H9 (cell line): Measurements from ENCODE around the gene ZFP64. TPM values are rescaled to one million over a fixed set of nuclear protein-coding genes. Genes with fewer than 3 reads are reported as not detected.

ENCODE experiments used
- DNase-seq: peaks from one replicate; pipeline ENCODE4 v3.0.0-alpha.2; 2017
- H2AFZ ChIP-seq: one replicate; pipeline ENCODE4 v1.6.1; 2013; ENCODE audit warnings: mild to moderate bottlenecking, low read length, control low read depth, moderate library complexity
- H2AK5ac ChIP-seq: 2 replicates; pipeline ENCODE4 v1.6.1; 2013; ENCODE audit warnings: low read length, control low read depth, mixed read lengths; ENCODE audit not compliant: insufficient read length
- H2BK120ac ChIP-seq: one replicate; pipeline ENCODE4 v1.6.1; 2013; ENCODE audit warnings: low read depth, mild to moderate bottlenecking, low read length, control low read depth, inconsistent platforms; ENCODE audit not compliant: poor library complexity, severe bottlenecking
- H2BK12ac ChIP-seq: 2 replicates; pipeline ENCODE4 v1.6.1; 2013; ENCODE audit warnings: low read length, control low read depth, mixed read lengths, low read depth; ENCODE audit not compliant: insufficient read length
- H2BK15ac ChIP-seq: 2 replicates; pipeline ENCODE4 v1.6.1; 2013; ENCODE audit warnings: low read depth, low read length, control low read depth
- H2BK20ac ChIP-seq: one replicate; pipeline ENCODE4 v1.6.1; 2013; ENCODE audit warnings: low read depth, mild to moderate bottlenecking, low read length, control low read depth, inconsistent platforms; ENCODE audit not compliant: poor library complexity, severe bottlenecking
- H2BK5ac ChIP-seq: 2 replicates; pipeline ENCODE4 v1.6.1; 2013; ENCODE audit warnings: low read length, control low read depth, mixed read lengths; ENCODE audit not compliant: insufficient read length
- H3K14ac ChIP-seq: 2 replicates; pipeline ENCODE4 v1.6.1; 2013; ENCODE audit warnings: low read length, control low read depth; ENCODE audit not compliant: insufficient read depth
- H3K18ac ChIP-seq: 2 replicates; pipeline ENCODE4 v1.6.1; 2013; ENCODE audit warnings: low read depth, mild to moderate bottlenecking, mixed read lengths, low read length, control low read depth; ENCODE audit not compliant: insufficient read length
- H3K23ac ChIP-seq: 2 replicates; pipeline ENCODE4 v1.6.1; 2013; ENCODE audit warnings: low read length, control low read depth, mixed read lengths, low read depth; ENCODE audit not compliant: insufficient read length
- H3K23me2 ChIP-seq: 2 replicates; pipeline ENCODE4 v1.6.1; 2013; ENCODE audit warnings: low read depth, mild to moderate bottlenecking, mixed read lengths, low read length, control low read depth; ENCODE audit not compliant: insufficient read length, poor library complexity, severe bottlenecking
- H3K27ac ChIP-seq: 2 replicates; pipeline ENCODE4 v1.5.1; 2013; ENCODE audit warnings: low read length, control low read depth, mixed read lengths, low read depth; ENCODE audit not compliant: insufficient read length
- H3K27me3 ChIP-seq: 2 replicates; pipeline ENCODE4 v1.6.1; 2013; ENCODE audit warnings: low read length, control low read depth, inconsistent platforms; ENCODE audit not compliant: insufficient read depth
- H3K4ac ChIP-seq: 2 replicates; pipeline ENCODE4 v1.6.1; 2013; ENCODE audit warnings: low read depth, mild to moderate bottlenecking, control low read depth, inconsistent platforms, low read length, moderate library complexity
- H3K4me1 ChIP-seq: 2 replicates; pipeline ENCODE4 v1.6.1; 2013; ENCODE audit warnings: low read length, control low read depth, inconsistent platforms; ENCODE audit not compliant: insufficient read depth
- H3K4me2 ChIP-seq: 2 replicates; pipeline ENCODE4 v1.6.1; 2013; ENCODE audit warnings: low read length, control low read depth, mixed read lengths; ENCODE audit not compliant: insufficient read length, insufficient read depth
- H3K56ac ChIP-seq: 2 replicates; pipeline ENCODE4 v1.6.1; 2013; ENCODE audit warnings: low read depth, mild to moderate bottlenecking, mixed read lengths, low read length, control low read depth; ENCODE audit not compliant: insufficient read length
- H3K79me1 ChIP-seq: 2 replicates; pipeline ENCODE4 v1.6.1; 2013; ENCODE audit warnings: low read depth, mild to moderate bottlenecking, moderate library complexity, low read length, control low read depth, inconsistent platforms; ENCODE audit not compliant: insufficient read depth, poor library complexity, severe bottlenecking
- H3K79me2 ChIP-seq: 2 replicates; pipeline ENCODE4 v1.6.1; 2013; ENCODE audit warnings: low read length, control low read depth, inconsistent platforms; ENCODE audit not compliant: insufficient read depth
- H3K9ac ChIP-seq: 2 replicates; pipeline ENCODE4 v1.6.1; 2013; ENCODE audit warnings: low read length, control low read depth, mixed read lengths; ENCODE audit not compliant: insufficient read length; ENCODE audit errors: extremely low read depth
- H3K9me3 ChIP-seq: one replicate; pipeline ENCODE4 v1.6.1; 2013; ENCODE audit warnings: low read depth, low read length, inconsistent platforms; ENCODE audit not compliant: control insufficient read depth
- H3T11ph ChIP-seq: one replicate; pipeline ENCODE4 v1.6.1; 2013; ENCODE audit warnings: mild to moderate bottlenecking, low read length, control low read depth, inconsistent platforms
- H4K20me1 ChIP-seq: one replicate; pipeline ENCODE4 v1.6.1; 2013; ENCODE audit not compliant: control insufficient read depth, insufficient read length, insufficient read depth
- H4K5ac ChIP-seq: 2 replicates; pipeline ENCODE4 v1.6.1; 2013; ENCODE audit warnings: low read depth, mild to moderate bottlenecking, mixed read lengths, low read length, control low read depth; ENCODE audit not compliant: insufficient read length
- H4K8ac ChIP-seq: replicated peaks from 2 replicates; pipeline ENCODE4 v1.6.1; 2013; ENCODE audit warnings: low read length, control low read depth, mixed read lengths, low read depth; ENCODE audit not compliant: insufficient read length
- H4K91ac ChIP-seq: 2 replicates; pipeline ENCODE4 v1.6.1; 2013; ENCODE audit warnings: low read depth, mild to moderate bottlenecking, moderate library complexity, mixed read lengths, low read length, control low read depth; ENCODE audit not compliant: insufficient read length
- H3K27ac Mint-ChIP-seq, 3 experiments: 2 replicates in 2 of 3; 3 replicates in 1 of 3; pipeline ENCODE4 v1.8.0; 2020 to 2021; ENCODE audit warnings: mixed read lengths in 3 of 3, mild to moderate bottlenecking in 1 of 3, moderate library complexity in 1 of 3
- H3K27me3 Mint-ChIP-seq: 2 replicates; pipeline ENCODE4 v1.8.0; 2021; ENCODE audit warnings: low read depth, mild to moderate bottlenecking, moderate library complexity, mixed read lengths
- H3K36me3 Mint-ChIP-seq, 3 experiments: 2 replicates in 2 of 3; 3 replicates in 1 of 3; pipeline ENCODE4 v1.8.0; 2020 to 2021; ENCODE audit warnings: low read depth in 3 of 3, mixed read lengths in 3 of 3; ENCODE audit not compliant: insufficient read depth in 1 of 3
- H3K4me1 Mint-ChIP-seq, 2 experiments: 2 replicates each; pipeline ENCODE4 v1.8.0; 2020; ENCODE audit warnings: mixed read lengths in 2 of 2
- H3K4me3 Mint-ChIP-seq, 2 experiments: 2 replicates in 1 of 2; 3 replicates in 1 of 2; pipeline ENCODE4 v1.8.0; 2020 to 2021; ENCODE audit warnings: mild to moderate bottlenecking in 2 of 2, mixed read lengths in 2 of 2, moderate library complexity in 1 of 2
- H3K9me3 Mint-ChIP-seq, 2 experiments: 2 replicates in 1 of 2; 3 replicates in 1 of 2; pipeline ENCODE4 v1.8.0; 2020; ENCODE audit warnings: mild to moderate bottlenecking in 2 of 2, mixed read lengths in 2 of 2, moderate library complexity in 1 of 2
- CTCF ChIP-seq: fragments of 200-600 bp; sonication (generic); conservative IDR thresholded peaks from 3 replicates; pipeline ENCODE4 v1.8.0; 2021; ENCODE audit warnings: antibody characterized with exemption, mild to moderate bottlenecking
- WGBS: extraction: QIAGEN DNeasy Blood & Tissue Kit; methylation state at CpG from one replicate; pipeline ENCODE4 v1.1.7; 2013; ENCODE audit warnings: missing lambda C conversion rate, low lambda C conversion rate, mixed read lengths; ENCODE audit not compliant: insufficient read length; ENCODE audit errors: extremely low coverage; 5-methylcytosine and 5-hydroxymethylcytosine counted together
- total RNA-seq: library from RNA; stranded (reverse); gene quantifications from 2 replicates; pipeline ENCODE4 v1.2.1, GENCODE V29; 2021

ZFP64 gene
- total RNA-seq, 1 experiment from 2014 or later, result 29.2 TPM

- Mint-ChIP-seq H3K27ac (no peak overlapping the region), H3K9me3 (no peaks in the 10 kb centered on the region), H3K4me1 (no peaks in the 10 kb centered on the region), H3K27me3 (peaks cover 3% of the 10 kb centered on the region; the same call in 1 of the 2 replicates), H3K4me3 (no peak overlapping the region), H3K36me3 (no peaks in the 10 kb centered on the region)
- Histone ChIP-seq H2BK20ac (no peak overlapping the region), H4K91ac (no peak overlapping the region), H3K23me2 (no peaks in the 10 kb centered on the region), H4K20me1 (no peaks in the 10 kb centered on the region), H4K8ac (no peak overlapping the region), H3T11ph (no peak overlapping the region), H2BK15ac (no peak overlapping the region), H3K27me3 (no peaks in the 10 kb centered on the region), H3K14ac (no peak overlapping the region), H3K4me1 (no peaks in the 10 kb centered on the region), H2BK5ac (no peak overlapping the region), H3K56ac (no peak overlapping the region), H3K9ac (no peak overlapping the region), H2BK120ac (no peak overlapping the region), H3K4ac (no peak overlapping the region), H3K27ac (no peak overlapping the region), H3K18ac (no peak overlapping the region), H3K79me1 (no peaks in the 10 kb centered on the region), H3K4me2 (no peak overlapping the region), H2BK12ac (no peak overlapping the region), H2AK5ac (no peak overlapping the region), H2AFZ (no peak overlapping the region), H3K23ac (no peak overlapping the region), H3K9me3 (no peaks in the 10 kb centered on the region), H3K79me2 (no peaks in the 10 kb centered on the region), H4K5ac (no peak overlapping the region)
- no peak for TF ChIP-seq CTCF
- DNase-seq, result no peak
- no CpG with 5 or more reads among the region's 2 CpGs for WGBS
These were observed 47.5 kb upstream of the ZFP64 start for GRCh38 chr20:52239102-52239501.
